CD4-positive, alpha-beta T cell (primary cell): ENCODE results near the gene MSH2. TPM values are rescaled to one million over a fixed set of nuclear protein-coding genes. Genes with fewer than 3 reads are reported as not detected.

Source experiments
- ATAC-seq: fragments of 200-7000 bp; cut with Tn5 transposase; one replicate; pipeline ENCODE4 v1.10.0; 2022; ENCODE audit warnings: mild to moderate bottlenecking; ENCODE audit not compliant: poor library complexity
- CTCF ChIA-PET: fragments of 350-600 bp; sonication (Branson Sonifier 250); formaldehyde crosslinking; loops from one replicate; lab custom pipeline; 2021; ENCODE audit warnings: antibody characterized with exemption, inconsistent platforms; lab: Charles Lee
- POLR2A ChIA-PET: fragments of 350-600 bp; sonication (Branson Sonifier 250); formaldehyde crosslinking; loops from one replicate; lab custom pipeline; 2021; ENCODE audit warnings: antibody characterized with exemption, inconsistent platforms; lab: Charles Lee
- DNase-seq, 14 experiments: peaks; one replicate each; pipeline ENCODE4 v3.0.0-alpha.2; 2013 to 2020; ENCODE audit warnings: mixed read lengths in 2 of 14
- H3K27ac ChIP-seq, 2 donors: one replicate each; pipeline versions ENCODE4 v1.5.1 to v1.7.0; 2013; ENCODE audit warnings: low read length in 2 of 2, low read depth in 1 of 2, mild to moderate bottlenecking in 1 of 2
- H3K27me3 ChIP-seq, 2 experiments: 1 replicate in 1 of 2; 2 replicates in 1 of 2; pipeline versions ENCODE4 v1.6.1 to v1.7.0; 2013; ENCODE audit warnings: low read length in 2 of 2, control low read depth in 1 of 2, mild to moderate bottlenecking in 1 of 2, moderate library complexity in 1 of 2; ENCODE audit not compliant: insufficient read depth in 2 of 2, control insufficient read depth in 1 of 2
- H3K36me3 ChIP-seq: one replicate; pipeline ENCODE4 v1.6.1; 2013; ENCODE audit warnings: low read length, control low read depth; ENCODE audit not compliant: insufficient read depth
- H3K4me1 ChIP-seq: one replicate; pipeline ENCODE4 v1.6.1; 2013; ENCODE audit warnings: low read length, control low read depth; ENCODE audit not compliant: insufficient read depth
- H3K4me3 ChIP-seq: one replicate; pipeline ENCODE4 v1.5.1; 2013; ENCODE audit warnings: mild to moderate bottlenecking, low read length, moderate library complexity
- H3K9me3 ChIP-seq, 2 experiments: 1 replicate in 1 of 2; 2 replicates in 1 of 2; pipeline versions ENCODE4 v1.6.1 to v1.7.0; 2013; ENCODE audit warnings: low read length in 2 of 2, mild to moderate bottlenecking in 2 of 2, control low read depth in 1 of 2, moderate library complexity in 1 of 2; ENCODE audit not compliant: control insufficient read depth in 1 of 2, insufficient read depth in 1 of 2
- H3K27ac Mint-ChIP-seq: one replicate; pipeline ENCODE4 v1.8.0; 2020; ENCODE audit warnings: mixed read lengths
- H3K27me3 Mint-ChIP-seq: one replicate; pipeline ENCODE4 v1.8.0; 2021; ENCODE audit warnings: mixed read lengths
- H3K36me3 Mint-ChIP-seq: one replicate; pipeline ENCODE4 v1.8.0; 2021; ENCODE audit warnings: low read depth, mixed read lengths
- H3K4me1 Mint-ChIP-seq: one replicate; pipeline ENCODE4 v1.8.0; 2021; ENCODE audit warnings: low read depth, mixed read lengths
- H3K4me3 Mint-ChIP-seq: one replicate; pipeline ENCODE4 v1.8.0; 2020; ENCODE audit warnings: mild to moderate bottlenecking, mixed read lengths
- H3K9me3 Mint-ChIP-seq: one replicate; pipeline ENCODE4 v1.8.0; 2020; ENCODE audit warnings: mixed read lengths
- intact Hi-C, 2 experiments: fragments of 100-400 bp; cut with DNase I in 1 of 2; cut with micrococcal nuclease in 1 of 2; formaldehyde crosslinking; loops; one replicate each; pipeline versions ENCODE4 v1.15.1 to v1.9.0; 2023 to 2025; cut with DNase I, micrococcal nuclease
- total RNA-seq, 174 experiments: library from RNA in 2 of 174; stranded (reverse) in 2 of 174; gene quantifications; one replicate each; pipeline ENCODE4 v1.2.3 and lab custom pipeline; 2021 to 2026
- TF ChIP-seq, protein P1 (sequence below): fragments of 200-600 bp; IDR thresholded peaks from one replicate; pipeline ENCODE4 v1.8.0; 2022; ENCODE audit warnings: antibody characterized with exemption, mild to moderate bottlenecking

Gene MSH2
- total RNA-seq, 2 experiments from 2014 or later: 7.1 to 8.2 TPM

GRCh38 chr2:47509250-47509649, 106.3 kb downstream of the MSH2 start:
- no peaks in the 10 kb centered on the region for H3K4me1 ChIP-seq
- Mint-ChIP-seq H3K9me3 (peaks cover 4% of the 10 kb centered on the region), H3K36me3 (no peaks in the 10 kb centered on the region), H3K27me3 (no peaks in the 10 kb centered on the region), H3K27ac (no peak overlapping the region), H3K4me1 (no peaks in the 10 kb centered on the region), H3K4me3 (no peak overlapping the region)
- no peaks in the 10 kb centered on the region for H3K27me3 ChIP-seq
- TF ChIP-seq, protein P1, sequence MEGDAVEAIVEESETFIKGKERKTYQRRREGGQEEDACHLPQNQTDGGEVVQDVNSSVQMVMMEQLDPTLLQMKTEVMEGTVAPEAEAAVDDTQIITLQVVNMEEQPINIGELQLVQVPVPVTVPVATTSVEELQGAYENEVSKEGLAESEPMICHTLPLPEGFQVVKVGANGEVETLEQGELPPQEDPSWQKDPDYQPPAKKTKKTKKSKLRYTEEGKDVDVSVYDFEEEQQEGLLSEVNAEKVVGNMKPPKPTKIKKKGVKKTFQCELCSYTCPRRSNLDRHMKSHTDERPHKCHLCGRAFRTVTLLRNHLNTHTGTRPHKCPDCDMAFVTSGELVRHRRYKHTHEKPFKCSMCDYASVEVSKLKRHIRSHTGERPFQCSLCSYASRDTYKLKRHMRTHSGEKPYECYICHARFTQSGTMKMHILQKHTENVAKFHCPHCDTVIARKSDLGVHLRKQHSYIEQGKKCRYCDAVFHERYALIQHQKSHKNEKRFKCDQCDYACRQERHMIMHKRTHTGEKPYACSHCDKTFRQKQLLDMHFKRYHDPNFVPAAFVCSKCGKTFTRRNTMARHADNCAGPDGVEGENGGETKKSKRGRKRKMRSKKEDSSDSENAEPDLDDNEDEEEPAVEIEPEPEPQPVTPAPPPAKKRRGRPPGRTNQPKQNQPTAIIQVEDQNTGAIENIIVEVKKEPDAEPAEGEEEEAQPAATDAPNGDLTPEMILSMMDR: no peak
- no peak overlapping the region for H3K27ac ChIP-seq
- ChIA-PET CTCF (no interaction called here), POLR2A (no interaction called here)
- ATAC-seq: no peak
- peaks cover 7 to 9% of the 10 kb centered on the region in 2 experiments for H3K9me3 ChIP-seq
- H3K36me3 ChIP-seq: no peaks in the 10 kb centered on the region
- intact Hi-C loops: no loop called here
- no peak overlapping the region for H3K4me3 ChIP-seq
- no peak for DNase-seq

- TF ChIP-seq, protein P1: no peak
- Histone ChIP-seq H3K36me3 (no peaks in the 10 kb centered on the region), H3K4me3 (no peak overlapping the region), H3K27ac (no peak overlapping the region), H3K9me3 (peaks cover 4 to 9% of the 10 kb centered on the region in 2 experiments), H3K4me1 (no peaks in the 10 kb centered on the region), H3K27me3 (no peaks in the 10 kb centered on the region)
- ChIA-PET CTCF (no interaction called here), POLR2A (no interaction called here)
- Mint-ChIP-seq H3K36me3 (no peaks in the 10 kb centered on the region), H3K27ac (no peak overlapping the region), H3K4me1 (no peaks in the 10 kb centered on the region), H3K4me3 (no peak overlapping the region), H3K9me3 (peaks cover 2% of the 10 kb centered on the region), H3K27me3 (no peaks in the 10 kb centered on the region)
- intact Hi-C loops: no loop called here
- DNase-seq: no peak
- ATAC-seq: no peak
Measured at GRCh38 chr2:47509821-47510385, 106.9 kb downstream of the MSH2 start.

GRCh38 chr2:47510745-47511144, 107.8 kb downstream of the MSH2 start:
- POLR2A ChIA-PET: no interaction called here
- Histone ChIP-seq H3K36me3 (no peaks in the 10 kb centered on the region), H3K27ac (no peak overlapping the region), H3K9me3 (peaks cover 1 to 4% of the 10 kb centered on the region in 2 experiments), H3K4me1 (no peaks in the 10 kb centered on the region), H3K4me3 (no peak overlapping the region), H3K27me3 (no peaks in the 10 kb centered on the region)
- Mint-ChIP-seq H3K4me3 (no peak overlapping the region), H3K9me3 (no peaks in the 10 kb centered on the region), H3K36me3 (no peaks in the 10 kb centered on the region), H3K4me1 (no peaks in the 10 kb centered on the region), H3K27ac (no peak overlapping the region), H3K27me3 (no peaks in the 10 kb centered on the region)
- TF ChIP-seq, protein P1: no peak
- ATAC-seq (no peak), DNase-seq (no peak)
- intact Hi-C loops: no loop called here
- CTCF ChIA-PET: no interaction called here
